DLD1 (cell line): Measurements from ENCODE around the gene CBR1.

Experiments used
- in situ Hi-C: cut with HindIII; loops from 2 replicates; pipeline ENCODE4 v1.10.0; 2017; ENCODE audit warnings: low sequenced_read_pairs

Gene CBR1

GRCh38 chr21:36069713-36070583 is at the start of gene CBR1:
TSS of gene CBR1 (plus strand) at chr21:36070024. CDS start at chr21:36070116, 92 bp downstream.
- in situ Hi-C loops, result no loop called here

DNA sequence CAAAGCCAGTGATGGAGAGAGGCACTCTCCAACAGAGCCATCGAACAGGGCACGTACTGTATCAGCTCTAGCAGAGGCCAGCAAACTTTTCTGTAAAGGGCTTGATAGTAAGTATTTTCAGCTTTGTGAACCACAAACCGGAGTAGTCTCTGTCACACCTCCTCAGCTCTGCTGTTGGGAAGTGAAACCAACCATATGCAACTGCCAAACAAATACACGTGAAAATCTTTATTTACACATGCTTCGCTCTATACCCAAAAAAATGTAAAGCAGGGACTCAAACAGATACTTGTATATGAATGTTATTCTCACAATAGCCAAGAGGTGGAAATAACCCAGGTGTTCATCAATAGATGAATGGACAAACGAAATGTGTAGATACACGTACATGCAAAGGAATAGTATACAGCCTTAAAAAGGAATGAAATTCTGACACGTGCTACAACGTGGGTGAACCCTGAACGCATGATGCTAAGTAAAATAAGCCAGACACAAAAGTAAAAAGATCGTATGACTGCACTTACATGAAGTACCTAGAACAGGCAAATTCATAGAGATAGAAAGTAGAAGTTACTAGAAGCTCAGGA is 48.5 kb upstream of the CBR1 start:
- in situ Hi-C loops, result no loop called here

GRCh38 chr21:36022427-36023091 is 47.3 kb upstream of the CBR1 start:
- in situ Hi-C loops, result no loop called here

DNA sequence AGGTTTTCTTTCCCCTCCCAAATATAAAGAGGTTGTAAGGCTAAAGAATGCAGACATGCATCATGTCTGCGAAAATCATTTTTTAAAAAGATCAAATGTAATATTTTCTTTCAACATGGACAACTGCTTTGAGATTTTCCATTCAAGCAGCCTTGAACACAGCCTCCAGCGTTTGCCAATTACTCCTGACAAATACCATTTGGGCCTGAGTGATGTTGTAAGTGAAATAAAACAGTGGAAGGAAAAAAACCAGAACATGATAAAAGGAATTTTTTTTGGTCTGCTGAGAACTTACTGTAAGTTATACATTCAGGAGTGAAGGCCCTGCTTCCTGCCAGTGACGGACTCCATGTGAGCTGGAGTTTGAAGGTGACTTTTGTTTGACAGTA is 46.7 kb upstream of the CBR1 start:
- in situ Hi-C loops, result no loop called here

DNA sequence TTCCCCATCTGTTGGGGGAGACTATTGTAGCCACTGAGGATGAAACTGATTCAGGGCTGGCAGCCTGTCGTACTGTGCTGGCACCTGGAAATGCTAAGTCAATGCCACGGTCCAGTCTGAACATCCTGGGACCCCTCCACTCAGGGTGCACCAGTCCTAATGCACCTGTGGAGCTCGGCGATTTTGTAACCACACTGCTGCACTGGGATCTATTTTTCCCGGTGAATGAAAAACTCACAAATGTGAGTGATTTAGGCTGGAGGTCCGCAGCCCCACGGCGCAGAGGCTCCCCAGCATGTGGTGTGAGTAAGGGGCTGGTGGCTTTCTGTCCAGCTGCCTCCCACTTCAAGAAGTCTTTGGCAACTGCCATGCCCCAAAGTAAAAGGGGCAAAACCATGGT is 45.0 kb upstream of the CBR1 start:
- in situ Hi-C loops, result no loop called here

DNA sequence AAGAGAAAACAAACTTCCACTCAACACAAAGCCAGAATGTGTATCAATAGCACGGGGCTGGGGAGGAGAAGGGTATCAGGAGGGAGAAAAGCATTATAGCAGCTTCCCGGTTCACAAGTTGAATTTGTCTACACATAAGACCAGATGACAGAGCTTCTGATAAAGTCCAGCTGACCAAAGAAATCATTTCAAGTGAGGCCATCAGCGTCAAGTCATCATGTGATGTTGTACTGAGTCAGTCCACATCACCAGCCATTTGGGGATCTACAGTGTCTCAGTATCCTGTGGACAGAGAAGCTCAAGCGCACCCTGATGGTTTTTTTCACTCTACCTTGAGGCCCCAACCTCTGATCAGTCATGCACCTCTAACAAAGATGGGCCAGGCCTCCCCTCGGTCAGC is 42.5 kb upstream of the CBR1 start:
- in situ Hi-C loops, result no loop called here

DNA sequence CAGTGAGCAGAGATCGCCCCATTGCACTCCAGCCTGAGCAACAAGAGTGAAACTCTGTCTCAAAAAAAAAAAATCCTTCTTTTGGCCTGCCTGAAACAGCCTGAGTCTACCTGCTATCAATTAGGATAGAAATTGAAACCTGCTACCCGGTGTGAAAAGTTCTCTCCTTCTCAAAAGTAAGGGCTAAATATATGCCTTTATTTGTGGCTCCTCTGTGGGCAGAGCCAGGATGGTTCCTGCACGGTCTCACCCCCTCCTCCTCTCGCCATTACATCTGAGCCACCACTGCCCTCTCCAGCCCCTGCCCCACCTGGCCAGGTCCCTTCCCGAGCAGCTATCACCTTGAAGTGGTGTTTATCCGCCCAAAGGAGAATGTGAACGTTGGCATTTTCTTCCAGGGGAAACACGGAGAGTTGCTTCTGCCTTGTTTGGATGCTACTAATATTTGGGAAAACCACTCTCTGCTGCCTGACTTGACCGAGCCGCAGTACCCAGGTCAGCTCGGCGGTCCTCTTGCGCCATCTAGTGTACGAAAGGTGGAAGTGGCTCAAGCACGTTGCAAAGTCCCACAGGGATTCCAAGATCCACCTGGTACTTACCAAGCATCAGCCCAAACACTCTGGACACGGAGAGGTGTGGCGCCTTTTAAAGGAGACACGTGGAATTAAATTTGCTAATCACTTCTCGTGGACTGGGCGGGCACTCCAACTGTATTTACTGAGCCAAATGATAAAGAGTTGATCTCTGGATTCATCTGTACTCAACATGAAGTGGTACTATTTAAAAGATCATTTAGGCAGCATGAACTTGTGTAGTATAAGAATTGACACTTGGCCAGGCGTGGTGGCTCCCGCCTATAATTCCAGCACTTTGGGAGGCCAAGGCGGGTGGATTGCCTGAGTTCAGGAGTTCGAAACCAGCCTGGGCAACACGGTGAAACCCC is 41.4 kb upstream of the CBR1 start:
- in situ Hi-C loops, result no loop called here

GRCh38 chr21:36029309-36029708 is 40.5 kb upstream of the CBR1 start:
- in situ Hi-C loops, result no loop called here

- in situ Hi-C loops, result no loop called here
Observed at GRCh38 chr21:36030581-36031189, 39.1 kb upstream of the CBR1 start.

DNA sequence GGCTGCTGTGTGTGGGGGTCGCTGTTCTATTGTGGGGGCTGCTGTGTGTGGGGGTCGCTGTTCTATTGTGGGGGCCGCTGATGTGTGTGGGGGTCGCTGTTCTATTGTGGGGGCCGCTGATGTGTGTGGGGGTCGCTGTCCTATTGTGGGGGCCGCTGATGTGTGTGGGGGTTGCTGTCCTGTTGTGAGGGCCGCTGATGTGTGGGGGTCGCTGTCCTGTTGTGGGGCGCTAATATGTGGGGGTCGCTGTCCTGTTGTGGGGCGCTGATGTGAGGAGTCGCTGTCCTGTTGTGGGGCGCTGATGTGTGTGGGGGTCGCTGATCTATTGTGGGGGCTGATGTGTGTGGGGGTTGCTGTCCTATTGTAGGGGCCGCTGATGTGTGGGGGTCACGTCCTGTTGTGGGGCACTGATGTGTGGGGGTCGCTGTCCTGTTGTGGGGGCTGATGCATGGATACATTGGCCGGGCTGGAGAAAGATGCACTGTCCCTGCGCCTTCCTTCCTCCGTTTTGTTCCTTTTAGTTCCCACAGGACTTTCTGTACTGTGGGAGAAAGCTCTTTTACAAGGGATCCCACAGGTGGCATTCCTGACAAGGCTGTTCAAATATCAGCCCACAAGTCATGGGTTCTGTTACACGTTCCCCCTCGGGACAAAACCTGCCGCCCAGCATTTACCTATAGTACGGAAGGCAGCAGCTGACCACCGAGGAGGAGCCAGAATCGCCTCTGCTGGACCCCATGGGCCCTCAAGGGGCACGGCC is 37.0 kb upstream of the CBR1 start:
- in situ Hi-C loops, result no loop called here

DNA sequence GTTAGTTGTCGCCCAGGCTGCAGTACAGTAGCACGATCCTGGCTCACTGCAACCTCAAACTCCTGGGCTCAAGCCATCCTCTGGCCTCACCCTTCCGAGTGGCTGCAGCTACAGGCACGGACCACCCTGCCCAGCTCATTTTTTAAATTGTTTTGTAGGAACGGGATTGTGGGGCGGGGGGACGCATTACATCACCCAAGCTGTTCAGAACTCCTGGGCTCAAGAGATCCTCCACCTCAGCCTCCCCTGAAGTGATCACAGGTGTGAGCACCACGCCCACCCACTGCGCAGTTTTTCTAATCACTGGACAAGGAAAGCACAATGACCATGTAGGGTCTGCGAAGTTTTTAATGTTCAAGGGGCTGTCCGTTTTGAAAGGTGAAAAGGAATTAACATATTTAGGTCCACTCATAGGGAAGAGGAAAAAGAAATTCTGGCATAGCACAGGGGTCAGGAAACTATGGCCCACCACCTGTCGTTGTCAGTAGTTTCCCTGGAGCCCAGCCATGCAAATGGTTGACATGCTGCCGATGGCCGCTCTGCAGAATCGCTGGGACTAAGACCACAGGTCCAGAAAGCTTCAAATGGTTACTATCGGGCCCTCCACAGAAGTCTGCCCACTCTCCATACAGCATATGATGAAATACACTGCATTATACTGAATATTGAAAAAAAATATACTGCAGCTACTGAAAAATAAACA is 35.5 kb upstream of the CBR1 start:
- in situ Hi-C loops, result no loop called here

GRCh38 chr21:36035381-36035791 is 34.4 kb upstream of the CBR1 start:
- in situ Hi-C loops, result no loop called here

DNA sequence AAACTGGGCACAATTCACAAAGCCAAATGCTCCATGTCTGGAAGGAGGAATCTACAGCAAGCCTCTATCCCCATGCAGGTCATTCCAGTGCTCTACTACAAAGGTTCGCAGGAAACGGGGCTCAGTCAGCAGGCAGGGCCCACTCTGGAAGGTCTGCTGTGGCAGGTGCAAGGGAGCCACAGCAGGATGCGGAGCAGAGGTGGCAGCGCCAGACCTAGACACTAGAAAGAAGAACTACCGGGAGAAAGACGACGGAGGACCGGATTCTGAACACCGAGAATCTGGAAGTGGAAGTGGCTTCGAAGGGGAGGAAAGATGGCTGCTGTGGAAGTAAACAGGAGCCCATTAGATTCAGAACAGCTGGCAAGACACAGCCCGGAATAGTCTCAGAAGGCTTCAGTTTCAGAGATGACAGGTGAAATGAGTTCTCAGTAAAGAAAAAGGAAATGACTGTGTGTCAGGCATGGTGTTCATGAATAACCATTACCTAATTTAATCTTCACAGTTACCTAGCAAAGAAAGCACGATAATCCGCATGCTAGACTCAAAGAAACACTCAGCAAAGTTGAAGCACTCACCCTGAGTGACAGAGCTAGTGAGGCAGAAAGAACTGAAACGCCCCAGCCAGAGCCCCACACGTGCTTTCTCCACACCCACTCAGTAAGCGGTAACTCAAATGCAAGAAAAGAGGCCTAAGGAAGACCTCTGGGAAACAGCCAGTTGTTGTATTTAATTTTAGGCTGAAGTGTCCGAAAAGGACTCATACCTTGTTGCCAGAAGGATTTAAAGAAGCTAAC is 30.9 kb upstream of the CBR1 start:
- in situ Hi-C loops, result no loop called here

- in situ Hi-C loops, result no loop called here
Observed at GRCh38 chr21:36039861-36040260, 30.0 kb upstream of the CBR1 start.

DNA sequence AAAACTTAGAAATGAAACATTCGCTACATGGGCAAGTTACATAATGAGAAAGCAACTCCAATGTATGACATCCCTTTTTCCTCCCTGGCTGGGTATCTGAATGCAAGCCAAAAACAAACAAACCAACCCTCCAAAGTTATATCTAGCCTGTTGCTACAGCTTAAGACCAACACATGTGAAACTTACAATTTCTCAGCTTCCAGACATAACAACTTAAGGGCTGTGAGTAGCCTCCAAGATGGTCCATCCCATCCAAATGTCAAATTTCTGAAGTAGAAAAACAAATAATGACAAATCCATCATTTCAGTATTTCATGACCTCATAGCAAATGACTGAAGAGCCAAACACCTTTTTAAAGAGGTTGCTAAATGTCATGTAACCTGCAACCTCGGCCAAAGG is 29.4 kb upstream of the CBR1 start:
- in situ Hi-C loops, result no loop called here

DNA sequence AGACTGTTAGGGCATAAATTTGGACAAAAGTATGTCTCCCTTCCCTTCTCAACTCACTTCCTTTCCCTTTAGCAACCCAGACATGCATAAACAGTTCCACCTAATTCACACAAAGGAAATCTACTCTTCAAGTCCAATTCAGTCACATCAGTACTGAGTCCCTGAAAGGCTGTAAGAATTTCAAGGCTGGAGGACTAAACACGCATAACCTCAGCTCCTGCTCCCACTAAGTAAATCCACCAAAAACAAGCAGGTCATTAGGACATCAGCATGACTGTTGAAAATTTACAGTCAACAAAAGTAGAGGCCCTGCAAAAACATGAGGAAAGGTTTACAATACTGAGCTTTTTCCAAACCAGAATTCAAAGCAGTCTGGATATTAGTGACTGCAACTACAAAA is 27.9 kb upstream of the CBR1 start:
- in situ Hi-C loops, result no loop called here

- in situ Hi-C loops, result no loop called here
Observed at GRCh38 chr21:36044056-36044455, 25.8 kb upstream of the CBR1 start.

GRCh38 chr21:36045993-36046392 is 23.8 kb upstream of the CBR1 start:
- in situ Hi-C loops, result no loop called here
